Brain microvascular endothelial cell (primary cell): Measurements from ENCODE around the gene DAB2IP.

Source experiments
- DNase-seq: peaks from one replicate; pipeline ENCODE4 v3.0.0-alpha.2; 2020
- H3K27ac ChIP-seq: fragments of 250-450 bp; sonication (Bioruptor Pico); 2 replicates; pipeline ENCODE4 v1.5.1; 2020; ENCODE audit warnings: mild to moderate bottlenecking, moderate library complexity
- H3K27me3 ChIP-seq: fragments of 250-450 bp; sonication (Bioruptor Pico); replicated peaks from 2 replicates; pipeline ENCODE4 v1.5.1; 2020; ENCODE audit warnings: mild to moderate bottlenecking
- H3K36me3 ChIP-seq: fragments of 250-450 bp; sonication (Bioruptor Pico); replicated peaks from 2 replicates; pipeline ENCODE4 v1.5.1; 2020; ENCODE audit warnings: mild to moderate bottlenecking
- H3K4me3 ChIP-seq: 2 replicates; pipeline ENCODE4 v1.5.1; 2011; ENCODE audit warnings: low read depth, mild to moderate bottlenecking, control low read depth, low read length, moderate library complexity
- in situ Hi-C: cut with HindIII; loops from 2 replicates; pipeline ENCODE4 v1.10.0; 2017; ENCODE audit warnings: low sequenced_read_pairs, low pct_ligation_motif_present
- TF ChIP-seq, protein P1 (sequence below): IDR thresholded peaks from 2 replicates; pipeline ENCODE4 v1.5.1; 2011; ENCODE audit warnings: low read depth, mild to moderate bottlenecking, moderate library complexity, low read length, control low read depth, inconsistent platforms; ENCODE audit errors: missing control alignments

The DAB2IP gene

DNA sequence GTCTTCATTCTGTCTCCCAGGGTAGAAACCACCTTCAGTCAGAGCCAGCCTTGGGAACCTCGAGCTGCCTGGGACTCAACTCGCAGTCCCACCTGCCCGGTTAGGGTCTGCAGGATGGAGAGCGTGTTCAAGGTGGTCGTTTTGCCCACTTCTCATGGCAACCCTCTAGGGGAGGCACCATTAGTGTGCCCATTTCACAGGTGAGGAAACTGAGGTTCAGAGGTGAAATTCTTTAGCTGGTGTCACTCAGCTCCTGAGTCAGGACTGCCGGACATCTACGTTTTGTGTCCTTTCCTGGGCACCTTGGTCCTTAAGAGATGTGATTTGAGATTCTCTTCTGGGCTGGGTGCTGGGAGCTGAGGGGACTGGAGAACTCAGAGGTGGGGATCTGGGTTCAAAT is 30.0 kb downstream of the DAB2IP start:
- TF ChIP-seq, protein P1, sequence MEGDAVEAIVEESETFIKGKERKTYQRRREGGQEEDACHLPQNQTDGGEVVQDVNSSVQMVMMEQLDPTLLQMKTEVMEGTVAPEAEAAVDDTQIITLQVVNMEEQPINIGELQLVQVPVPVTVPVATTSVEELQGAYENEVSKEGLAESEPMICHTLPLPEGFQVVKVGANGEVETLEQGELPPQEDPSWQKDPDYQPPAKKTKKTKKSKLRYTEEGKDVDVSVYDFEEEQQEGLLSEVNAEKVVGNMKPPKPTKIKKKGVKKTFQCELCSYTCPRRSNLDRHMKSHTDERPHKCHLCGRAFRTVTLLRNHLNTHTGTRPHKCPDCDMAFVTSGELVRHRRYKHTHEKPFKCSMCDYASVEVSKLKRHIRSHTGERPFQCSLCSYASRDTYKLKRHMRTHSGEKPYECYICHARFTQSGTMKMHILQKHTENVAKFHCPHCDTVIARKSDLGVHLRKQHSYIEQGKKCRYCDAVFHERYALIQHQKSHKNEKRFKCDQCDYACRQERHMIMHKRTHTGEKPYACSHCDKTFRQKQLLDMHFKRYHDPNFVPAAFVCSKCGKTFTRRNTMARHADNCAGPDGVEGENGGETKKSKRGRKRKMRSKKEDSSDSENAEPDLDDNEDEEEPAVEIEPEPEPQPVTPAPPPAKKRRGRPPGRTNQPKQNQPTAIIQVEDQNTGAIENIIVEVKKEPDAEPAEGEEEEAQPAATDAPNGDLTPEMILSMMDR = no peak
- no peak for DNase-seq
- in situ Hi-C loops = no loop called here
- Histone ChIP-seq H3K27ac (no peak overlapping the region), H3K4me3 (no peak overlapping the region), H3K36me3 (no peaks in the 10 kb centered on the region), H3K27me3 (no peaks in the 10 kb centered on the region)

- TF ChIP-seq, protein P1 = no peak
- no peak for DNase-seq
- Histone ChIP-seq H3K27me3 (no peaks in the 10 kb centered on the region), H3K4me3 (no peak overlapping the region), H3K27ac (no peak overlapping the region), H3K36me3 (no peaks in the 10 kb centered on the region)
- in situ Hi-C loops = no loop called here
These were observed 30.8 kb downstream of the DAB2IP start for GRCh38 chr9:121682201-121682600.

GRCh38 chr9:121682926-121683515 is 31.6 kb downstream of the DAB2IP start:
- H3K27ac ChIP-seq = no peak overlapping the region
- H3K4me3 ChIP-seq = no peak overlapping the region
- in situ Hi-C loops = no loop called here
- no peak for DNase-seq
- TF ChIP-seq, protein P1 = no peak
- no peaks in the 10 kb centered on the region for H3K36me3 ChIP-seq
- H3K27me3 ChIP-seq = no peaks in the 10 kb centered on the region

DNA sequence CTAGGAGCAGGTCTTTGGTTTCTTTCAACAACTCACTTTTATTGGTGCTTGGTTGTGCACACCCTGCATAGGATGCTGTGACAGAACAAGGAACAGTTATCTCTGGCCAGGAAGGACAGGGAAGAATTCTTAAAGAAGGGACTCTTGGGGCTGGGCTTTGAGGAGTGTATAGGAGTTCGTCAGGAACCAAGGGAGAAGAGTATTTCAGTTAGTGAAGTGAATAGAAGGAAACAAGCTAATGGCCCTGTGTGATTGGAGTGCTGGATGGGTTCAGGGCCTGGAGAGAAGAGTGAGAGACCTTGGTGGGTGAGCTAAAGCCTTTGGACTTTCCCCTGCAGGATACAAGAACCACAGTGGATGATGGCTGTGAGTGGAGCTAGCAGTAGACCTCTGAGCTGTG is 32.2 kb downstream of the DAB2IP start:
- in situ Hi-C loops = no loop called here
- Histone ChIP-seq H3K4me3 (no peak overlapping the region), H3K36me3 (no peaks in the 10 kb centered on the region), H3K27me3 (no peaks in the 10 kb centered on the region), H3K27ac (no peak overlapping the region)
- TF ChIP-seq, protein P1 = no peak
- DNase-seq = no peak

DNA sequence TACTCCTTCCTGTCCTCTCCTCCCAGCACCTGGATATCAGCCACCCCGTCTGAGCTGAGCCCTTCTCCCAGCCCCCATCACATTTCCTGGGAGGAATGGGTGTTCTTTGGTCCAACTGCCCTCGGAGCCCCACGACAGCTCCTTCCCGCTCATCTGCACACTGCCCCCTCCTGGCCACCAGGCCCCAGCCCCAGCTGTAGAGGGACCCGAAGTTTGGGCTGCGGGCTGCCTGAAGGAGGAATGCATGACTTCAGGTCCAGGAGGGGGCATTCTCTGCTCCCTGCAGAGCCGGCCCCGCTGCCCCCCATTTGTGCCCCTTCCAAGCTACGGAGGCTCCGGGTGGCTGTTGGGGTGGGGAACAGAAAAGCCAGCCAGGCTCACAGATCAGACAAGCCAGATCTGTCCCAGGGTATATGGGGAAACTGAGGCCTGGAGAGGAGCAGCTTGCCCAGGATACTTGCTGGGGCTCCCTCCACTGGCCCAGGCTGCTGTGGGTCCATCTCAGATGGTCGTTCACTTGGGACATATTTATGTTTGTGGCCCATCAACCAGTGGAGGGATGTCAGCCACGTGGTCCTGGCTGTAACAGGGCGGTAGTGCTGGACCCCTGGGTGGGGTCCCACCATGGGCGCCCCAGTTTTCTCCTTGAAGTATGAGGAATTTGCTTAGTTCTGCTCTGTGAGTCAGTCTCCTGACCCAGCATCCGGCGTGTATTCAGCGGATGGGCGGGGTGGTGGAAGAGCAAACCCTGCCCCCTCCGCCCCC is 33.1 kb downstream of the DAB2IP start:
- H3K36me3 ChIP-seq = no peaks in the 10 kb centered on the region
- in situ Hi-C loops = no loop called here
- no peak overlapping the region for H3K4me3 ChIP-seq
- no peak for DNase-seq
- H3K27me3 ChIP-seq = no peaks in the 10 kb centered on the region
- TF ChIP-seq, protein P1 = peak; percentile 86
- no peak overlapping the region for H3K27ac ChIP-seq
